HG02885 (cell line): Measurements from ENCODE around the gene HSPD1.

Source experiments
- ATAC-seq: cut with Tn5 transposase; IDR thresholded peaks from one replicate; pipeline ENCODE4 v1.9.1; 2021; ENCODE audit warnings: mild to moderate bottlenecking; ENCODE audit not compliant: unreplicated experiment, poor library complexity

The HSPD1 gene

GRCh38 chr2:197499594-197500502, at the start of gene HSPD1, which contains the start of gene HSPE1:
HSPD1 (minus strand) TSS chr2:197499840; CDS start chr2:197498848, 992 bp downstream.
HSPE1 (plus strand) TSS chr2:197500379; CDS start chr2:197500437, 58 bp downstream.
- peak; percentile 81 for ATAC-seq

- ATAC-seq = no peak
These were observed 48.9 kb upstream of the HSPD1 start for GRCh38 chr2:197548582-197548981.

DNA sequence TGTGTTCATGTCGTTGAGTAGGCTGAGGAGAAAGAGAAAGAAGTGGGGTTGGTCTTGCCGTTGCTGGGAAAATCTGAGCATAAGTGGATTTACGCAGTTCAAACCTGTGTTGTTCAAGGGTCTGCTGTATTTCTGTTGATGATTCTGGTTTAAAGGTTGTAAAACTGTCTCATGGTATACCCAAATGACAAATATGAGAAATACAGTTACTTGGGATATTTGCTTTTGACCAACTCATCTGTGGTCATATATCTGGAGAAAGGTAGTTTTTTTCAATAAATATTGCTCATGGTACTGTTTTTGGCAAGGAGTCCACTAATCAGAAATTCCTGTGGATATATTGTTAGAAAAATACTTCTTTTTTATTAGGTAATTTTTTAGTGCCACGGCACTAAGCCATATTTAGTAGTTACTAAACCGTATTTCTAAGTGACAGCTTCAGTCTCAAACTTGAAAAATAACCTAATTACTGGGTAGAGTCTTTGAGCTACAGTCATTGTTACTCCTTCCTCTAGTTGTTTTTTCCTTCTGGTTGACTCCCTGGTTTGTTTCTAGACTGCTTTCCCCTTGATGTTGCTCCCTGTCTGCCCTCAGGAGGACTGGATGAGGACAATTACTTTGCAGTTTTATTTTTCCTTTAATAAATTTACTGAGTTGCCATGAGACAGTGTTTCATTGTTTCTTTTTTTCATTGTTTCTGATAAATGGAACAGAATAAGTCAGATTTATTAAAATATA, 47.7 kb upstream of the HSPD1 start:
- no peak for ATAC-seq

DNA sequence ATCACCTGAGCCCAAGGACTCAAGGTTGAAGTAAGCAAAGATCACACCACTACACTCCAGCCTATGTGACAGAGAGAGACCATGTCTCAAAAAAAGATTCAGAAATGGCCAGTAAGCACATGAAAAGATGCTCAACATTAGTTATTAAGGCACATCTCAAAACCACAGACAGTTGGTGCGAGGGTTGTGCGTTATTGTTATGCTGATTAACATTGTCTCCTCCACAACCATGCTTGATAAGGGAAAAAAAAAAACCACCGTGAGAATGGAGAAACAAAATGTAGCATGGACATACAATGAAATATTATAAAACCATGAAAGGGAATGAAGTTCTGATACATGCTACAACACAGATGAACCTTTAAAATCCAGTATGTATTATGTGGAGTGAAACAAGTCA, 43.6 kb upstream of the HSPD1 start:
- ATAC-seq = no peak

DNA sequence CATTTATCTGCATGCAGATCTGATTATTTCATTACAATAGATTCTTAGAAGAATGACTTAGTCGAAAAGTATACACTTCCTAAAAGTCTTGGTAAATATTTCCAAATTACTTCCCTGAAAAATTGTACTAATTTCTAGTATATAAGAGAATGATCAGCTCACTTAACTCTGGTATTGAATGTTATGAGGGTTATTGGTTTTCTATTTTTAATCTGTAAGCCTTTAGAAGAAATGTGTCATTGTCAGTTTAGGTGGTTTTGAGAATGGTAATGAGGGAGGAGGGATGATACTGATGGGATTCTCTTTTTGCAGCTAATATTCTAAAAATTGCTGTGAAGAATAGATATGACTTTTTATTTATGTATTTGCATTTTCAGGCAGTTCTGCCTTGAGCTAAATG, 40.1 kb upstream of the HSPD1 start:
- no peak for ATAC-seq

DNA sequence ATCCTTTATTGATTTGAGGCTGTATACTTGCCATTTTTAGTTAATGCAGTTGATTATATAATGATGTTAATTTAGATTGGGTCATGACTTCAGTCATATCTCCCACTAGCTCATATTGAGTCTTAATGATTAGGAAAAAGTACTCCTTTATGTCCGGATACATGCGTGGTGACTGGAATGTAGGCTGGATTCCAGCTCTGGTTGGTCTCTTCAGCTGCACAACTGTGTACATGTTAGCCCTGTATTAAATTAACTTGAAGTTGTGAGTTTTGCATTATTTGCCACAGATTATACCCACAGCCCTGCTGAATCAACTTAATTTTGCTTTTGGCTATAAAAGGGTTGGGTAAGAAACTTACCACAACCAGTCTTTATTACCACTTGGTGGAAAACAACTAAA, 38.8 kb upstream of the HSPD1 start:
- ATAC-seq = no peak

DNA sequence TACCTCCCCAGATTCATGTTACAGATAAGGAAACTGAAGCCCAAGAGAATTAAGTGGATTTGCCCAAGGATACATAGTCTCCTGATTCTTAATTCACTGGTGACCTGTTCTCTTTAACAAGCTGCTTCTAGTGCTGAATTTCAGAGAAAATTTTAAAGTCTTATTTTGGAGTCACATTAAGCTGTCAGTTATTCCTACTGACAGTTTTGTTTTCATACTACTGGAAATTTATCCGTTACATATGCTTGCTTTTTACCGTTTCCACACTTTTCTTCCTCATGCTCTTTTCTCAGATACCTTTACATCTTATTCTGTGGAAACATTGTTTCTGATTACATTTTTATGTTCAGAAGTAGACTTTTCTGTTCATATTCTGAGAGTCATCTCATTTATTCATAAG, 17.5 kb upstream of the HSPD1 start:
- ATAC-seq = no peak

DNA sequence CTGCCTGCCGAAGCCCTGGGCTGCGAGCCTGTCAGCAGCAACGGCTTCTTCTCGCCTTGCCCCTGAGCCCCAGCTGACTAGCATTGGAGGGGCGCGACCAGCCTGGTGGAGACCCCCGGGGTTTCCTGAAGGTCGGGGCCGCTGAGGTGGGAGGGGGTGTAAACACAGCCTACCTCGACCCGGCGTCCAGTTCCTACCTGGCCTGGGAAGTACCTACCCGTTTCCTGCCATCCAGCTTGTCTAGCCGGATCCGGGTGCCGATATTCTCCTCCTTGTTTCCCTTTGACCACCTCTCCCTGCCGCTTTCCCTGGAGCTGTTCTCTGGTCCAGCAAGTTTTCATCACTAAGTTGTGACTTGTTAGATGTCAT, 16.7 kb upstream of the HSPD1 start:
- ATAC-seq = no peak

- ATAC-seq = peak; percentile 94
These were observed 16.2 kb upstream of the HSPD1 start, which contains the start of gene MOB4 for GRCh38 chr2:197515739-197516392. MOB4 (plus strand) TSS chr2:197516066; CDS start chr2:197516087, 21 bp downstream.

GRCh38 chr2:197515315-197515738, 15.7 kb upstream of the HSPD1 start:
- ATAC-seq = peak; percentile 6

DNA sequence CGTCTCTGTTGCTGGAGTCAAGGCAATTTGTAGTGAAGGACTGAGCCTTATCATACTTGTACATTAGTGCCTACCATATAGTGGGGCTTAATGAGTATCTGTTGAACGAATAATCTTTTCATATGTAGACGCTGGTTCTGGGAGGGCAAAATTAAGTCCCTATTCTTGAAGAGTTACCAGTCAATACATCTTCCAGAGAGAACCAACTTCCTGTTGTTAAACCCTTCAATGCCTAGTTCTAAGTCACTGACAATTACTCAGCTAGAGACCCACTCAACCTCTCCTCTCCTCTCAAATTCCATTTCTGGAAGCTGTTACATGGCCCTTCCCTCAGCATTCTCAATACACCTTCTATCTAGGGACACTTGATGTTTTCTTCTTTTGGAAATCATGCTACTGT, 15.1 kb upstream of the HSPD1 start:
- ATAC-seq = no peak

- ATAC-seq = no peak
These were observed 14.3 kb upstream of the HSPD1 start for GRCh38 chr2:197513915-197514314.

DNA sequence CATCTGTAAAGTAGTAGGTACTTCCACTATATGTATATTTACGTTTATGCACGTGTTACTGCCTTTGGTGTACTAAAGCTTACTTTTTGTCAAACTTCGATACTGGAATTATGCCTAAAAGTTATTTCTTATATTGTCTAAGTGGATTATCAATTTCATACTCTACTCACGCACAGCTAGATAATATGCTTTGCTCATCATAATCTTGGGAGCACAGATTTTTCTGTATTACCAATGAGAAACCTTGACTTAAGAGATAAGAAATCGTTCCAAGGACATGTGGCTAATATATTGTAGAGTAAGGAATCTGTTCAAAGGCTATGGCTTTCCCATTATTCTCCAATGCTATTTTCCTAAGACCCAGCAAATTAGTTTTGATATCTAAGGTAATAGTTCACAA, 7.0 kb upstream of the HSPD1 start:
- no peak for ATAC-seq

DNA sequence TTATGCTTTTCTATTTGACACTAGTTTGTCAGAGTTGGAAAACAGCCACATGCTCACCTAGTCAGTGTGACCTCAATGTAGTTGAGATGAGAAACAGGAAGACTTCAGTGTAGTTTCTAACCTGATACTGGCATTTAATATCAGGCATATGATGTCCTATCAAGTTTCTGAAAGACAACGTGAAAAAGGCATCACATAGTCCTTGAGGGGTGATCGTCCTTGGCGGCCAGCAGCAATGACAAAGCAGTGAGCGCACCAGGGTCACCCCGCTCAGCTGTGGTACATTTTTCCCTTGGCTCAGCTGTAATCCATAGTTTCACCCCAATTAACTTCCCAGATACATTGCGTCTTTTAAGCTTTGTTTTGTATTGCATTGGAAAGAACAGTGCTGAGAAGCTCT, 4.9 kb upstream of the HSPD1 start:
- no peak for ATAC-seq

DNA sequence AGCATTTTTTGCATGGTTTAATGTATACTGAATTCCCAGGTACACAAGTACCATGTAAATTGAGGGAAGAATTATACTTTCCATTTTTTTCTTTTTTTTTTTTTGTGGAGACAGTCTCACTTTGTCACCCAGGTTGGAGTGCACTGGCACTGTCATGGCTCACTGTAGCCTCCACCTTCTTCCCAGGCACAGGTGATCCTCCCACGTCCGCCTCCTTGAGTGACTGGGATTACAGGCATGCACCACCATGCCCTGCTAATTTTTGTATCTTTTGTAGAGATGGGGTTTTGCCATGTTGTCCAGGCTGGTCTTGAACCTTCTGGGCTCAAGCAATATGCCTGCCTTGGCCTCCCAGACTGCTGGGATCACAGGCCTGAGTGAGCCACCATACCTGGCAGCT, 4.4 kb upstream of the HSPD1 start:
- no peak for ATAC-seq

- ATAC-seq = no peak
These were observed 3.0 kb upstream of the HSPD1 start for GRCh38 chr2:197502685-197503084.

DNA sequence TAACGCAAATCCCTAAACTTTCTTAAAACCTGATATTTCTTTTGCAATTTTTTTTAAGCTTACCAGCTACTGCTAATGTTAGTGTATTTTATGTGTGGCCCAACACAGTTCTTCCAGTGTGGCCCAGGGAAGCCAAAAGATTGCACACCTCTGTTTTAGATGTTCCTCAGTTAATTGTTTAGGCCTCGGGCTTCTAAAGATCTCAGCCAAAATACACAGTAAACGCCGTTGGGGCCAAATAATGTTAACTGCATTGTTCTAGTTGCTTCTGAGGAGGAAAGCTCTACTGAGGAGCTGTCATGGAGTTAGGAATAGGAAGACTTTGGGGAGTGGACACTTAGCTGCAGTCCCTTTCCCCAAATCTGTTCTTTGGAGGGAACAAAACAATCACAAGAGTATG, 2.6 kb upstream of the HSPD1 start:
- ATAC-seq = no peak

DNA sequence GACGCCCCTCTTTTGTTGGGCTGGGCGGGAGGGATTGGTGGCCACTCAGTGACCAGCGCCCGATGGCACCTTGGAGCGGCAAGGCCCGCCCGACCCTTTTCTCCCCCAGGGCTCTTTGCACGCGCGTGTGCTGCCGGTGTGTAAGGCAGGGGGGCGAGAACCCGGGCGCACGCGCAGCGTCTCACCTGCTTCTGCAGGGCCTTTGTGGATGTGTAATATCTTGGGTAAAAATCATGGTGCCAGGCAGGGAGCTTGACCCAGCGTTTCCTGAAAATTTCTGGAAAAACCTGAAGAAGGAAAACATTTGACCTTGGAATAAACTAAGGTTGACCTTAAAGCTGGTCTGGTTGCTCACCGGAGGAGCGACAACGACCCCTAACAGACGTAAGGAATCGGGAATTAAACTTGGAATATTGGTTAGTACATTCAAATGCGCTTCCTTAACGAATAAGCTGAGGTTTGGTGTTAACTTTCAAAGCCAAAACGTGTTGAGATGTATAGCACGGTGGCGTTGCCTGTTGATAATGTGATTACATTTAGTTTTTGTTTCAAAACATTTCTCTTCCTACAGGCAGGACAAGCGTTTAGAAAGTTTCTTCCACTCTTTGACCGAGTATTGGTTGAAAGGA, 977 bp upstream of the HSPD1 start:
- peak; percentile 5 for ATAC-seq

GRCh38 chr2:197498937-197499593, 575 bp downstream of the HSPD1 start:
- peak; percentile 20 for ATAC-seq
